Neural crest cell (in vitro differentiated cells): ENCODE results near the gene CLOCK. TPM values are rescaled to one million over a fixed set of nuclear protein-coding genes. Genes with fewer than 3 reads are reported as not detected.

ENCODE experiments used
- DNase-seq: peaks from one replicate; pipeline ENCODE4 v3.0.0; 2021; ENCODE audit warnings: low read depth, mixed read lengths, low spot score
- H3K27ac Mint-ChIP-seq: one replicate; pipeline ENCODE4 v1.8.0; 2021; ENCODE audit warnings: mild to moderate bottlenecking, mixed read lengths; ENCODE audit not compliant: unreplicated experiment
- H3K27me3 Mint-ChIP-seq: 2 replicates; pipeline ENCODE4 v1.8.0; 2021; ENCODE audit warnings: low read depth, mild to moderate bottlenecking, mixed read lengths
- H3K36me3 Mint-ChIP-seq: 2 replicates; pipeline ENCODE4 v1.8.0; 2021; ENCODE audit warnings: low read depth, mild to moderate bottlenecking, mixed read lengths
- H3K4me1 Mint-ChIP-seq: 2 replicates; pipeline ENCODE4 v1.8.0; 2021; ENCODE audit warnings: mixed read lengths
- H3K4me3 Mint-ChIP-seq: one replicate; pipeline ENCODE4 v1.8.0; 2021; ENCODE audit warnings: mild to moderate bottlenecking, mixed read lengths
- H3K9me3 Mint-ChIP-seq: 2 replicates; pipeline ENCODE4 v1.8.0; 2021; ENCODE audit warnings: mixed read lengths
- CTCF ChIP-seq: fragments of 200-600 bp; sonication (generic); conservative IDR thresholded peaks from 2 replicates; pipeline ENCODE4 v1.5.0; 2021; ENCODE audit warnings: antibody characterized with exemption, mild to moderate bottlenecking
- total RNA-seq: library from RNA; stranded (reverse); gene quantifications from 2 replicates; pipeline ENCODE4 v1.2.1, GENCODE V29; 2021

Gene CLOCK
- total RNA-seq, 1 donor from 2014 or later = 21.6 TPM

- DNase-seq = no peak
- no peaks in the 10 kb centered on the region for H3K9me3 Mint-ChIP-seq
Observed at GRCh38 chr4:55458164-55458563, 88.5 kb downstream of the CLOCK start.

GRCh38 chr4:55450566-55450965, 96.1 kb downstream of the CLOCK start:
- no peak for TF ChIP-seq CTCF
- Mint-ChIP-seq H3K27ac (no peak overlapping the region), H3K4me1 (no peaks in the 10 kb centered on the region), H3K4me3 (no peak overlapping the region), H3K27me3 (no peaks in the 10 kb centered on the region), H3K9me3 (no peaks in the 10 kb centered on the region), H3K36me3 (peaks cover 7% of the 10 kb centered on the region)
- no peak for DNase-seq

More at GRCh38 chr4:55458164-55458563, 88.5 kb downstream of the CLOCK start:
- Mint-ChIP-seq H3K27ac (no peak overlapping the region), H3K4me1 (no peaks in the 10 kb centered on the region), H3K27me3 (no peaks in the 10 kb centered on the region), H3K36me3 (peaks cover 2% of the 10 kb centered on the region), H3K4me3 (no peak overlapping the region)
- no peak for TF ChIP-seq CTCF

- Mint-ChIP-seq H3K27ac (no peak overlapping the region), H3K27me3 (no peaks in the 10 kb centered on the region), H3K36me3 (peaks cover 7% of the 10 kb centered on the region), H3K4me3 (no peak overlapping the region), H3K9me3 (no peaks in the 10 kb centered on the region), H3K4me1 (no peaks in the 10 kb centered on the region)
- no peak for DNase-seq
- TF ChIP-seq CTCF = no peak
Observed at GRCh38 chr4:55447831-55448230, 98.9 kb downstream of the CLOCK start.

GRCh38 chr4:55447108-55447708, 99.5 kb downstream of the CLOCK start:
- Mint-ChIP-seq H3K36me3 (peaks cover 12% of the 10 kb centered on the region), H3K9me3 (no peaks in the 10 kb centered on the region), H3K4me1 (no peaks in the 10 kb centered on the region), H3K27ac (no peak overlapping the region), H3K4me3 (no peak overlapping the region), H3K27me3 (no peaks in the 10 kb centered on the region)
- no peak for DNase-seq
- no peak for TF ChIP-seq CTCF

- no peaks in the 10 kb centered on the region for H3K9me3 Mint-ChIP-seq
- peaks cover 8% of the 10 kb centered on the region for H3K36me3 Mint-ChIP-seq
- TF ChIP-seq CTCF = no peak
- H3K27me3 Mint-ChIP-seq = no peaks in the 10 kb centered on the region
- H3K4me1 Mint-ChIP-seq = no peaks in the 10 kb centered on the region
- no peak overlapping the region for H3K4me3 Mint-ChIP-seq
- DNase-seq = no peak
- no peak overlapping the region for H3K27ac Mint-ChIP-seq
Observed at GRCh38 chr4:55446578-55446922, 100.2 kb downstream of the CLOCK start.
